DND-41 (cell line): ENCODE measurements around the gene SKAP1.

ENCODE experiments used
- CTCF ChIP-seq: IDR thresholded peaks from 2 replicates; pipeline ENCODE4 v1.5.1; 2012; ENCODE audit warnings: borderline replicate concordance, low read length, moderate library complexity, mild to moderate bottlenecking; ENCODE audit not compliant: poor library complexity, severe bottlenecking; ENCODE audit errors: extremely low read depth
- EZH2 ChIP-seq: IDR thresholded peaks from 3 replicates; pipeline ENCODE4 v1.6.1; 2012; ENCODE audit warnings: borderline replicate concordance, low read depth, mild to moderate bottlenecking, moderate library complexity, low read length, inconsistent platforms; ENCODE audit not compliant: severe bottlenecking

DNA sequence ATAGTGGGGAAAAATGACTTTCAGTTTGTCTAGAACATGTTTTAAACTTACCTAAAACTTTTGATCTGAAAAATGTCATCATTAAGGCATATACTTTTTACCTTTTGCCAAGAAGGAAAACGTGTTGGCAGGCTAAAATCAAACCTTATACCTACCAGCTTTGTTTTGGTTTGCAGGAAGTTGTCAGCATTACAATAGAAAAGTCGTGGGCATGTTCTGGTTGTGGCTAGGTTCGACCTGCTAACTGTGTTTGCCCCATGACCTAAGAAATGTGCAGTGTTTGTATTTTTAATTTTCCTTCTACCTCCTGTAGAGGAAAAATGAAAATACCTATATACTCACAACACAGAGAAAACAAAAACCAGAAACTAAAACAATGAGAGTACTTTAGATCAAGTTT is 13.0 kb downstream of the SKAP1 start:
- TF ChIP-seq EZH2 (no peak), CTCF (no peak)
